NCI-H146 treated with DMSO at 0.1 percent for 48 hours (cell line): ENCODE data around the gene SPTBN4.
"Not testable (repeated sequence)": the region's sequence is repeated elsewhere in the genome, so short reads cannot be mapped to it uniquely, and the experiment has no call there.

Experiments
- DNase-seq: peaks from one replicate; lab custom pipeline; 2025; ENCODE audit not compliant: unreplicated experiment; lab: John Stamatoyannopoulos, UW

SPTBN4 gene

DNA sequence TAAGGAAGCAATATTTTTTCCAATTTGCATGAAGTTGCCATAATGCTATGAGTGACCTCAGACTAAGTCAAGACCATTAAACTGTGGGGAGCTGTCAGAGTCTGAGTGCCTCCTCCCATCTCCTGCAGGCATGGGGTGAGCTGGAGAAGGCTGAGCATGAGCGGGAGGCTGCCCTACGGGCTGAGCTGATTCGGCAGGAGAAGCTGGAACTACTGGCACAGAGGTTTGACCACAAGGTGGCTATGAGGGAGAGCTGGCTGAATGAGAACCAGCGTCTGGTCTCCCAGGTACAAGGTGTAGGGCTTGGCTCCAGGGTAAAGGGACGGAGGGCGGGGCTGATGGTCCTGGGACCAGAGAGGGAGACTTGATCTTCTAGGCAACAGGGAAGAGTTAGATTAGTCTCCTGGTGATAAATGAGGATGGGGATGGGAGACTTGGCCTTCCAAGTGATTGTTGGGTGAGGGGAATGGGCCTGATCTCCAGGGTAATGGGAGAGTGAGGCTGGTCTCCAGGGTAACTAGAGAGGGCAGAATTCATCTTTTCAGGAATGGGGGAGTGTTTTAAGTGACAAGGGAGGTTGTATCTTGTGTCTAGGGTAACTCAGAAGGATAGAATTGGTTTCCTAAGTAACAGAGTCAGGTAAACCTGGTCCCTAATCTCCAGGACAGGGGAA is 36.0 kb downstream of the SPTBN4 start:
- DNase-seq, result no peak

DNA sequence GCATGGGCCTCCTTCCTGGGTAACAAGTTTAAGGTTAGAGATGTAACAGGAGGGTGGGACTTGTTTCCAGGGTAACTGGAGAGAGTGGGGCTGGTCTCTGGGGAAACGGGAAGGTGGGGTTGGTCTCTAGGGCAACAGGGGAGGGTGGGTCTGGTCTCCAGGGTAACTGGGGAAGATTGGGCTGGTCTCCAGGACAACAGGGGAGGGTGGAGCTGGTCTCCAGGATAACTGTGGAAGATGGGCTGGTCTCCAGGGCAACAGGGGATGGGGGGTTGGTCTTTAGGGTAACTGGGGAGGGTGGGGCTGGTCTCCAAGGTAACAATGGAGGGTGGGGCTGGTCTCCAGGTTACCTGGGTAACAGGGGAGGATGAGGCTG is 36.5 kb downstream of the SPTBN4 start:
- DNase-seq, result no peak

DNA sequence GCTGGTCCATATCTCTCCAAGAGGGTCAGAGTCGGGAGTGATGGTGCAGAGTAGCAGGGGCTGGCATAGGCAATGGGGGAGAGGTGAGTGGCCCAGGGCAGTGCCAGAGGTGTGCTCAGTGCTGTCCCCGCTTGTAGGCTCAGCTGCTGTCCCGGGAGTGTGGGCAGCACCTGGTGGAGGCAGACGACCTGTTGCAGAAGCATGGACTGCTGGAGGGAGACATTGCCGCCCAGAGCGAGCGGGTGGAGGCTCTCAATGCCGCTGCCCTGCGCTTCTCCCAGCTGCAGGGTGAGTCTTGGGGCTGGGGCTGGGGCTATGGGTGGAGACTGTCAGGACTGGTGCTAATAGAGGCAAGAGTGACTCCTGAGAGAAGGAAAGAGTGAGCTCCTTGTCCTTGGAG is 39.3 kb downstream of the SPTBN4 start:
- DNase-seq, result no peak

DNA sequence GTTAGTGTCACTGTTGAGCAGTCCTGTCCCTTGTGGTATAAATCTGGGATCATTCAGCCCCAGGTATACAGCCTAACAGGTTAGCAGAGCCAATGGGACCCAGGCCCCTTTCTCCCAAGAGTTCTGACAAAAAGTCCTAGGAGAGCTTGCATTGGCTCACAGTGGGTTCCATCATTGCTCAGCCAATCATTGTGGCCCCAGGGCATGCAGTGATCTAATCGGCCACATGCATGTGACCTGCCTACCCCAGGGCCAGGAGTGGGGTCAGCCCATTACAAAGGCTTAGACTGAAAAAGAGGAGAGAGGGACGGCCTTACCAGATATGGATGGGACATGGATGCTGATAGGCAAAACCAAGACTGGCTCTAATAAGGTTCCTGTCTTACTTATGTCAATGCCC is 41.1 kb downstream of the SPTBN4 start:
- DNase-seq, result no peak

DNA sequence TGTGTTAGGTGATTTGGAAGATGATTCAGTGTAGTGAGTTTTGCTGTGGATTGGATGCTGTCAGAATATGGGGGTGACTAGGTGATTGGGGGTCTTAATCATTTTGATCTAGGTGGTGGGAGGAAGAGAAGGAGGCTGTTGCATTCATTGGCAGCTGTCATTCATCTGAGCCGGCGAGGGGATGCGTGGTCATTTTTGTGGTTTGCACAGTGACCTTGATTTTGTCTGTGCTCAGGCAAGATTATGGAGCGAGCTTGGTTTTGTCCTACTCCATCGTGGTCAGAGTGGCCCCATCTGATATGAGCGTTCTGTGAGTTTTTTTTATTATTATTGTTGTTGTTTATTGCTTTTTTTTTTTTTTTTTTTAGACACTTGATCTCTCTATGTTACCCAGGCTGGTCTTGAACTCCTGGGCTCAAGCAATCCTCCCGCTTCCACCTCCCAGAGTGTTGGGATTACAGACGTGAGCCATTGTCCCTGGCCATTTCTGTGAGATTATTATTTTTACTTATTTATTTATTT is 42.0 kb downstream of the SPTBN4 start:
- DNase-seq, result no peak

DNA sequence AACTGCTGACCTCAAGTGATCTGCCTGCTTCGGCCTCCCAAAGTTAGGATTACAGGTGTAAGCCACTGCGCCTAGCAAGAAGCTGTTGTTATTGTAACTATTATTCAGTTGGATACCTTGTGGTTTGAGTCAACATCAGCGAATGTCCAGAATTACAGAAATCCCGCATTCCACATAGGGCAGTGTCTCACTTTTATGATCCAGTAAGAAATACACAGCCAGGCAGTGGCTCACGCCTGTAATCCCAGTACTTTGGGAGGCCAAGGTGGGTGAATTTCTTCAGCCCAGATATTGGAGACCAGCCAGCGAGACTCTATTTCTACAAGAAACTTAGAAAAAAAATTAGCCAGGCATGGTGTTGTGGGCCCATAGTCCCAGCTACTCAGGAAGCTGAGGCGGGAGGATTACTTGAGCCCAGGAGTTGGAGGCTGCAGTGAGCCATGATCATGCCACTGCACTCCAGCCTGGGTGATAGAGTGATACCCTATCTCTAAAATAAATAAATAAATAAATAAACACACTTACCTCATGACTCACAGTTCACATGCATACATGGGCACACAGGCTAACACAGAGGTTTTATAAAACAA is 43.8 kb downstream of the SPTBN4 start:
- DNase-seq, result no peak

GRCh38 chr19:40511487-40511886 is 44.7 kb downstream of the SPTBN4 start:
- no peak for DNase-seq

- no peak for DNase-seq
Observed at GRCh38 chr19:40512110-40512472, 45.3 kb downstream of the SPTBN4 start.

- no peak for DNase-seq
Observed at GRCh38 chr19:40512473-40513344, 45.9 kb downstream of the SPTBN4 start.

- DNase-seq, result no peak
Observed at GRCh38 chr19:40513345-40513678, 46.5 kb downstream of the SPTBN4 start.

DNA sequence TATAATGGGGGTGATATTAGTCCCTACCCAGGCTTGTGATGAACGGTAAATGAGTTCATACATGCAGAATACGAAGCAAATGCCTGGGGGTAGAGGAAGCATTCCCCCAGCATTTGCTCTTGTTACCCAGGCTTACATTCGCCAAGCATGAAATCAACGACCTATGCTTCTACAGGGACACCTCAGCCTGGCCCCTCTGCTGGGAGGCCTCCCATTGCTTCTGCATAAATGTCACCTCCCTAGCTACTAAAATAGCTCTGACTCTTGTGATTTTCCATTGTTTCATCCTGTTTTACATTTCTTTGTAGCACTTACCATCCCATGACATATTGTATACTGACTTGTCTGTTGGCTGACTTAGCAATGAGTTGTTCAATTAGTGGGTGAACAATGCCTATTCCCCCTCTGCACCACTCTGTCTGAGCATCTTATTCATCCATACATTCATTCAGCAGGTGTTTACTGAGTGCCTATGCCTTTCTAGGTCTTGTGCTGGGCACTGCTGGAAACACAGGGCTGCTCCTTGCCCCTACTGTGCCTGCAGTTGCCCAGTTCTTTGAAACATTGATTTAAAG is 47.0 kb downstream of the SPTBN4 start:
- DNase-seq, result no peak

DNA sequence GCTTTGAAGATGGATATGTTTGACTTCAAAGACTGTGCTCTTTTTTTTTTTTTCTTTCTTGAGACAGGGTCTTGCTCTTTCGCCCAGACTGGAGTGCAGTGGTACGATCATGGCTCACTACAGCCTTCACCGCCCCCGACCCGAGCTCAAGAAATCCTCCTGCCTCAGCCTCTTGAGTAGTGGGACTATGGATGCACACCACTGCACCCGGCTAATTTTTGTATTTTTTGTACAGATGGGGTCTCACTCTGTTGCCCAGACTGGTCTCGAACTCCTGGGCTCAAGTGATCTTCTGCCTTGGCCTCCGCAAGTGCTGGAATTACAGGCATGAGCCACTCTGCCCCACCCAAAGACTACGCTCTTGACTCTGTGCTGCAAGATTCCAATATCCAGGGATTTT is 50.4 kb downstream of the SPTBN4 start:
- DNase-seq, result no peak

- DNase-seq, result no peak
Observed at GRCh38 chr19:40519352-40520322, 52.8 kb downstream of the SPTBN4 start.

- DNase-seq, result no peak
Observed at GRCh38 chr19:40521276-40521675, 54.5 kb downstream of the SPTBN4 start.

GRCh38 chr19:40521900-40522299 is 55.1 kb downstream of the SPTBN4 start:
- DNase-seq, result not testable (repeated sequence)

DNA sequence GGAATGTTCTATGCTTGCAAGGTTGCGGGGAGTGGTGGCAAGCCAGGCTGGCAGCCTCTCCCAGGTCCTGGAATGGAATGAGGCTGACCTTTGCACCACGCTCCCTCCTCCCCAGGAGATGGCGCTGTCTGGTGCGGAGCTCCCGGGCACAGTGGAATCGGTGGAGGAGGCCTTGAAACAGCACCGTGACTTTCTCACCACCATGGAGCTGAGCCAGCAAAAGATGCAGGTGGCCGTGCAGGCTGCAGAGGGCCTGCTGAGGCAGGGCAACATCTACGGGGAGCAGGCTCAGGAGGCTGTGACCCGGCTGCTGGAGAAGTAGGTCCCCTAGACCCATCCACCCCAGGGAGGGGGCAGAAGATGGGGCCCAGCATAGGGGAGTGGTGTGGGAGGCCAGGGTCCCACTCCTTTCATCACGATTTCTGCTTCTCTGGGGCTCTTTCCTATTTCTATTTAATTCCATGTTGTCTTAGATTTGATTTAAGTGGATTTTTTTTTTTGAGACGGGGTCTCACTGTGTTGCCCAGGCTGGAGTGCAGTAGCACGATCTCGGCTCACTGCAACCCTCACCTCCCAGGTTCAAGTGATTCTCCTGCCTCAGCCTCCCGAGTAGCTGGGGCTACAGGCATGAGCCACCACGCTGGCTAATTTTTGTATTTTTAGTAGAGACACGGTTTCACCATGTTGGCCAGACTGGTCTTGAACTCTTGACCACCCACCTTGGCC is 56.7 kb downstream of the SPTBN4 start:
- peak; percentile 22 for DNase-seq

- no peak for DNase-seq
Observed at GRCh38 chr19:40524133-40524549, 57.3 kb downstream of the SPTBN4 start.

- DNase-seq, result no peak
Observed at GRCh38 chr19:40524655-40525054, 57.9 kb downstream of the SPTBN4 start.

DNA sequence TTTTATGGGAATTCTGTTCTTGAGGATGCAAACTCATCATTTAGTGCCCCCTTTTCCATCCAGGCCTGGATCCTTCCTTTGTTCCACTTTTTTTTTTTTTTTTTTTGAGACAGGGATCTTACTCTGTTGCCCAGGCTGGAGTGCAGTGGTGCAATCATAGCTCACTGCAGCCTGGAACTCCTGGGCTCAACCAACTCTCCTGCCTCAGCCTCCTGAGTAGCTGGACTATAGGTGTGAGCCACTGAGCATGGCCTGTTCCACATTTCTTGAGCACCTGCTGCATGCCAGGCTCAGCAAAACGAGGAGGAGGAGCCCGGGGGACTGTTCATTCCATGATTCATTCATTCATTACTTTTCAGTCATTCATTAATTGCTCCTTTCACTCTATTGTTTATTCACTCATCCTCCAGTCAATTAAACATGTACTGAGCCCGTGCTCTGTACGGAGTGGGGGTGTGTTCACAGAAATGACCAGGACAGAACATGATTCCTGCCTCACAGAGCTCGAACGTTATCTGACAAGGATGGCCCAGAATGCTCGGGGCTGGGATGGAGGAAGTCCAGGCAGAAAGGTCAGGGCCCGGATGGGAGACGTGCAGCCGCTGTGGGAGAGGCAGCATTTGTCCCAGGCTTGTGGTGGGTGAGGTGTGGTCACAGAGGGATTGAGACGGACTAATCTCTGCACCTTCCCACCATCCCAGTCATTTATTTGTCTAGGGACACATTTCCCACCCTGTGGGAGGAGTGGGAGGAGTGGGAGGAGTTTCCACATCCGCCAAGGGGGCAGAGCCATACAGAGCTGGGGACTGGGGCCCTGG is 58.6 kb downstream of the SPTBN4 start:
- DNase-seq, result no peak
